HG02973 (cell line): ENCODE data around the gene CERS6.

ENCODE experiments used
- ATAC-seq: cut with Tn5 transposase; IDR thresholded peaks from one replicate; pipeline ENCODE4 v1.9.1; 2021; ENCODE audit warnings: moderate library complexity; ENCODE audit not compliant: unreplicated experiment

The CERS6 gene

GRCh38 chr2:168819050-168819715, 363.1 kb downstream of the CERS6 start:
- no peak for ATAC-seq

- ATAC-seq = no peak
These were observed 363.9 kb downstream of the CERS6 start for GRCh38 chr2:168819829-168820489.

- no peak for ATAC-seq
These were observed 365.5 kb downstream of the CERS6 start for GRCh38 chr2:168821577-168821976.

- no peak for ATAC-seq
These were observed 365.9 kb downstream of the CERS6 start for GRCh38 chr2:168821992-168822391.
